Ureter (tissue), 1 donor: Measurements from ENCODE around the gene GLI3. TPM values are rescaled to one million over a fixed set of nuclear protein-coding genes. Genes with fewer than 3 reads are reported as not detected.

Source experiments
- DNase-seq: peaks from one replicate; pipeline ENCODE4 v3.0.0-alpha.2; 2020; ENCODE audit warnings: low spot score
- total RNA-seq: library from RNA; stranded (reverse); gene quantifications from one replicate; pipeline ENCODE4 v1.2.4, GENCODE V29; 2023
- donor health status: DM: yes; HTN: yes; CAD: no.

The GLI3 gene
- total RNA-seq, 1 donor from 2014 or later: 28.8 TPM

DNA sequence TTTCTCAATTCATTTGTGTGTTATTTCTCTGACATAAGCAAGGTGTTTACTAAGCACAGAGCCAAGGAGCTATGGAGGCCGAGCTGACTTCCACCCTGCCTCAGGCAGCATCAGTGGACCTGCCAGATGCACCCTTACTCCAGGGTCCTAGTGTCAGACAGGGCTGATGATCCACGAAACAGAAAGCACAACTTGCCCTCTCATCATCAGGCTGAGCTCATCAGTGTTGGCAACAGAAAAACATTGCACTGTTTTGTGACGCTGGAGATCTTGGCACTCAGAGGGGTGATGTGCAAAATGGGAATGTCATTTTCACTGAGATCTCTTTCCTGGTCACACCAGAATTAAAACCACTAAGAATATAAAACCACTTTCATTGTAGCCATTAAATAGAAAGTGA, 201.8 kb downstream of the GLI3 start:
- DNase-seq: no peak

- no peak for DNase-seq
Measured at GRCh38 chr7:42033480-42033879, 203.5 kb downstream of the GLI3 start.

DNA sequence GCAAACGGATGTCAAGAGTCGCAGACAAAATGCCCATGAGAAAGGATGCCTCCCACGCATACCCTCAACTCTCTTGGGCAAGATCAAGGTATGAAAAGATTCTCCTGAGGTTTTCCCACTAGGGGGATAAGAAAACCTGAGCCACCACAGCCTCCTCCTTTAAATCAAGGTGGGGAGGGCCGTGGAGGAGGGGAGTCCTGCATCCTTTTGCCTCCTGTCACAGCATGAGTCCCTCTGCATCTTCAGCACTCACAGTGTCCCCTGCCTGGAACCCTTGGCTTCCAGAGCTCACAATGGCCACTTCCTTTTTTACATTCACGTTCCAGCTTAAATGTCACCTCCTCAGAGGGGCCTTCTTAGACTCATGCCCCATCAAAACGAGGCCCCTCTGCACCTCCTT, 207.6 kb downstream of the GLI3 start:
- DNase-seq: no peak

DNA sequence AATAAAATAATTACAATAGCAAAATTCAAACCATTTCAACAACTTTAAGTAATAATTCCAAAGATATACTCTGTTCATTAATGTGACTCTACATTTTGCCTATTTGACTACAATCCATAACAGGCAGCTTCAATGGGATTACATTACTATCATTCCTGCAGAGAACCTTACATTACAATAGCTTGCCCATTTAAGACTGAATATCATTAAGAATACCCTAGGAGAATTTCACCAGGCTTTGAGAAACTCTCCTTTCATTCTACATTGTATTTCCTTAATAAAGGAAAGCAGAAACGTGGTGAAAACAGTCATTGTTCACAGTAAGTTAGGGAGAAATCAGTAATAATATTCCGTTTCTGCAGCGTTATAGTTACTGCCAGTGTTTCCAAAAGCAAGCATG, 209.5 kb downstream of the GLI3 start:
- DNase-seq: no peak

GRCh38 chr7:42026622-42027197, 210.3 kb downstream of the GLI3 start:
- no peak for DNase-seq

DNA sequence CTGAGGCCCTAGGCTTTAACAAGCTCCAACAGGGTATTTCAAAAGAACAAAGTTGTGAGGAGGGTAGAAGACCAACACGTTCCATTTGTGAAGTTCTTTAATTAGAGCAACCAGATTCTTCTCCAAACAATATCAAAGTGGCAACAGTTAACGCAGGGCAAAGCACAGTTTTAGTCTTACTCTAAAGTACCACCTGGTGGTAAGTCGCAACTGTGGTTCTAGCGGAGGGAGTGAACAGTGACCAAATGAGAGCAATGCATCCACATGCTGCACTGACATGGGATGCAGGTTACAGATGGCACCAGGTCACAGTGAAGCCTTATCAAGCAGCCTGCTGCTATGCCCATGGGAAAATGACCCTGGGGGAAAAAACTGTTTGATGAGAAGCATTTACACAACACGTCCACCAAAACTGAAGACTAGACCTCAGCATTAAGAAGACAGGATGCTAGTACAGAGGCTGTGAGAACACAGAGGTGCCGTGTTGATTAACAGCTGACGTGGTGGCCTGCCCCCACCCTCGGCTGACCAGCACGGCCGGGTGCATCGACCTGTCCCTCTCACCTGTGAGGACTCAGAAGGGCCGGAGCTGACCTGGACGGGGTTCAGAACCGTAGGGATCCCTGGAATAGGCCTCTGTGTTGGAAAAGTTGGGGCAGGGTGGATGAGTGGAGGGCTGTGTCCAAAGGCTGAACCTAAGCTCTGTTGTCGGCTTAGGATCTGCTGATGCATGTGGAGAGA, 211.2 kb downstream of the GLI3 start:
- DNase-seq: no peak

GRCh38 chr7:42024537-42024936, 212.5 kb downstream of the GLI3 start:
- DNase-seq: no peak

- no peak for DNase-seq
Measured at GRCh38 chr7:42023262-42023661, 213.7 kb downstream of the GLI3 start.

- no peak for DNase-seq
Measured at GRCh38 chr7:42022791-42023190, 214.2 kb downstream of the GLI3 start.

DNA sequence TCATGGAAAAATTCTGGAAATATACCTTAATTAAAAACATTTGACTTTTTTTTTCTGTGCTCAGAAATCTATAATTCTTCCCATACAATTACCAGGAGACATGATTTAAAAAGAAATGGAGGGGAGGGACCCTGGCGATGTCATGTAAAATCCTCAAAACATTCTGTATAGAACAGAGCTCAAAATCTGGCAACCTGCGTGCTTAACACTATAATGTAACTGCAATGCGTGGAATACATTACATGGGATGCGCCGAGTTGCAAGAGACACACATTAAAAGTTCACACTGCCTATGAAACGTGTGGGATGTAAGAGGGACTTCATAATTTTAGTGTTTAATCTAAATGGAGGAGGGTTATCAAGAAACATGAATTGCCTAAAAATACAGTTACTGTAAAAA, 215.0 kb downstream of the GLI3 start:
- DNase-seq: no peak

DNA sequence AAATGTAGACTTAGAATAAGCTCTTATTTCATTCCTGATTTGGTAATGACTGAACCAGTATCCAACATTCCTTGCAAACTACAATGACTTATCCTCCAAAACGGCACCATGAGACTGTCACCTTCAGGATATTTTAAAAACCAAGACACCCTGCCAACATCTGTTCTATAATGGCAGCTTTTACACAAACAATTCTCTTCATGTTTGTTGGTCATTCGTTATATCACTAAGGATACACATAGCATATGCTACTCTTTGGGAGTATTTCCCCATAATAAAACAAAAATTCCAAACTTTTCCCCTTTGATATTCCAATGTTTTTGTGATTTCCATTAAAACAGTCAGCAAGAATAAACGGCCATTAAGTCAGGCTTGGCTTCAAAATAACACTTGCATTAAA, 215.4 kb downstream of the GLI3 start:
- no peak for DNase-seq

DNA sequence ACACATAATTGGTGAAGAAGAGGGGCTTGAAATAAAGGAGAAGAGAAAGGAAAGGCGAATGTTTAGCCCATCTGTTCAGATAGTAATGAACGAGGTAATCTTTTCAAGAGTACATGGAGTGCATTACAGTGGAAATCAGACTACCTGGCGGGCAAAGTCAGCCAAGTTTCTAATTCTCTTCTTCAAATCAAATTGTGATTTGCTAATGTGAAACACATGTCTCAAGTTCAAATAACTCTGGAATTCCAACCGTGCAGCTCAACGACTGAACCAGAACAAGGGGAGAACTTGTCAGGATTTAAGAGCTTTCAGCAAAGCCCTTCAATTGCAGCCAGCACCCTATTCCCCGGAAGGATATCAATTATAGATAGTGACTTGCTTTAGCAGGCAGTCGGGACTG, 216.9 kb downstream of the GLI3 start:
- no peak for DNase-seq

GRCh38 chr7:42017349-42017986, 219.5 kb downstream of the GLI3 start:
- DNase-seq: no peak

DNA sequence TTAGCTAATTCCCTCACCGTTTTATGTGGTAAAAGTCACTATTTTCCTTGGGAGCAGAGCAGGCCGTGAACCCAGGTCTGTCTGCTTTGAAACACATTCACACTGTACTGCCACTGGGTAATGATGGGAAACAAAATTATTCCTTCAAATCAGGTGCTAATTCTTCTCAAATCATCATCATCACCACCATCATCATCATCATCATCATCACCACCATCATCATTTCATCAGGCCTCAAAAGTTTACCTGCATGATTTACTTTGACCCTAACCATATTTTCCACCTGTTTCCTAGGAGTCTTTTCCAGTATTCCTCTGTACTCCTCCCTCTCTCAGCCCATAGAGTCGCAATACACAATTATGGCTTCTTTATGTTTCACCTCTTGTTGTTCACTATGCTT, 220.5 kb downstream of the GLI3 start:
- DNase-seq: no peak

DNA sequence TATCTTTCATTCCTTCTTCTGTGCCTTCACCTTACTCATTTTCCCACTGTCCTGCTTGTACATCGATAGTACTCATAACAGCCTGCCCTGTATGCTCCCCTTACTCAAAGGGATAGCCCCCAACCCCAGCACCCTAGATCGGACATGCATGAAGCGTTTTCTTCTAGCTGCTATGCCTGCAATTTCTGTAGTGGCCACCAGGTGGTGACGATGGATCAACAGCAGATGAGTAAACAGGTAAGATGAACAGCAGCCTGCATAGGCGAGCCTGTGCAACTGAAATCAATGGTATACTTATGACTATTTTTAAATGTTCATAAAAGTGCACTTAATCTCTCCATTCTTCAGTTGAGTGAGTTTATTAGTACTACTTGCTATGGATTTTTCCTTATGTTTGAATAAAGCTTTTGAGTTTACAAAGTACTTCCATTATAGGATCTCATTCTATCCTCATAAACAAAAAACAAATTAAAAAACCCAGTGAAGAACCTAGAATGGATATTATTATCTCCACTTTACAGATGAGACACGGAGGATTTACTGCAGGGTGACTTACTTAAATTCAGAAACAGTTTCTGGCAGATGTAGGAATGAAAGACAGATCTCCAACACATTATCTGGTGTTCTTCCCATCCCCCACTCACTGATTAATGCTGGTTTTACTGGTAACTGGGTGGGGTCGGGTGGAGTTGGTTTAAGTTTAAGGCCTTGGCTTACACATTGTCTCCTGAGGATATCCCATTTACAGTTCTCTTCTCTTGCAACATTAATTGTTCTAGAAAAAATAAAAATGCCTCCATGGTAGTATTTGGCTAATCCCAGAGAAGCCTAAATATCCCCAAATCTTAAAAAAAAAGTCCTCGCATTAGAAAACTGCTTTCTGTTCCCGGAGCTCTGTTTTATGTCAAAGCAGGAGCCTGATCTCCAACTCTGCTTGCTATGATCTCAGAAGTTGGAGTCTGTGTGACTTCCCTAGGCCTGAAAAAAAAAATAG, 222.1 kb downstream of the GLI3 start:
- DNase-seq: no peak

DNA sequence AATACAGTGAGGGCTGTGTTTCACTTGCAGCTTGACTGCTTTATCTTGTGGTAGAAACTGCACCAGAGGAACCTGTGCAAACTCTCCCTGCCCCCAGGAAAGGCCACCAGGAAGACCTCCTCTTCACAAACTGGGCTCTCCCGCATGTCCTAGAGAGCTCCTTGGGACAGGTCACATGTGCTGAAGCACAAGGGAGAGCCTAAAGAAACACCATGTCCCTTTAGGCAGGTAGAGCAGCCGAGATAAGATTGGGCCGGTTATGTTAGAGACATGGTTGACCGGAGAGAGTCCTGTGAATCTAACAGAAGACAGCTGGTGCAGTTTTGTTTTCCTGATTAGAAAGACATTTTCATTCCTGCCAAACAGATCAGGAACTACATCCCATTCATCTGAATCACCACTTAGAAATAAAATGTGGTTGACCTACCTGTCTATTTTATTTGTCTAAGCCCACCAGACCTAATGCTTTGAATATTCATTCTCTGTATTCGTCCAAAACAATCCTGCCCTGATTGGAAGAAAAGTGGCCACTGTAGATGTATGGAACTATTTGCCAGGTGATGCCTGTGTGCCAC, 224.1 kb downstream of the GLI3 start:
- no peak for DNase-seq

- no peak for DNase-seq
Measured at GRCh38 chr7:42012313-42012712, 224.7 kb downstream of the GLI3 start.

DNA sequence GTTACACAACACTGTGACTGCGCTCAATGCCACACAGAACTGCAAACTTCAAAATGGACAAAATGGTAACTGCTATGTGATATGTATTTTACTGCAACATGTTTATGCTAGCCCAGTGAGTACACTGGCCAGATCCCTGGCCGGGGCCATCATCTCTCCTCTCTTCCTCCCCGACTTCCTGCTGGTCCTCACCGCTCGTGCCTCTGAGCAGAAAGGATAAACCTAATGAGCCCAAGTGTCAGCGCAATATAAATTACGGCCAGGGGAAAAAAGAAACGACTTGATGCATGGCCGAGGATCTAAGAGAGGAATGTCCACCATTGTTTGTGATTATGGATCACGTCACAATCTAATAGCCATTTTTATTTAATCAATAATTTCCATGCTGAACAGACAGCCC, 225.2 kb downstream of the GLI3 start:
- DNase-seq: no peak

DNA sequence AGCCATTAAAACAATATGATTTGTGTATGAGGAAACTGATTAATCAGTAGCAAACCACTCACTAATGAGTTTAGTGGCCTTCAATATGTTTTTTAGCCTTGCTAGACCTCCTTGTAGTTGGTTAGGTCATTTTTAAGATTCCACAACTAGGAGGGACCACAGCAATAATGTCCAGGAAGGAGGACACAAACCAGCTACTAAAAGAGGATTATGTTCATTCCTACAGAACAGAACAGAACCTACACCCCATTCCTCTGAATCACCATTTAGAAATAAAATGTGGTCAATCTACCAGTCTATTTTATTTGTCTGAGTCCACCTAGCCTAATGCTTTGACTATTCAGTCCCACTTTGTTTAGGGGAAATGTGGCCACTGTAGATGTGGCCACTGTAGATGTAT, 226.3 kb downstream of the GLI3 start:
- no peak for DNase-seq

- no peak for DNase-seq
Measured at GRCh38 chr7:42006801-42007513, 230.1 kb downstream of the GLI3 start.

- DNase-seq: no peak
Measured at GRCh38 chr7:42002654-42003053, 234.4 kb downstream of the GLI3 start.
